ENCODE measurements around the gene FN1.

DNA sequence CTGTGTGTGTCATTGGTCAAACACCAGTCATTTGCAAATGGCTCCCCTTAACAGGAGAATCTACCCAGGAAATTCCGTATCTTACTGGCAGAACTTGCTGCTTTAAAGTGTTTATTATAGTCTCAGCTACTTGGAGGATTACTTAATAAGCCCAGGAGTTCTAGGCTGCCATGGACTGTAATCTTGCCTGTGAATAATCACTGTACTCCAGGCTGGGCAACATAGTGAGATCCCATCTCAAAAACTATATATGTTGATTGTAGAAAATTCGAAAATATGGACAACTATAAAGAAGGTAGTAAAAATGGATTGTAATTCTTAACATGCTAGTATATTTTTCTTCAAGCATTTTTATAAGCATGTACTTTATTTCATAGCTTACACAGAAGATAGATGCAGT, 119.5 kb downstream of the FN1 start:
- no peak for TF ChIP-seq EZH2 (IDR thresholded peaks at IDR 0.05; ENCODE audit: low read length)
- TF ChIP-seq, protein P1, sequence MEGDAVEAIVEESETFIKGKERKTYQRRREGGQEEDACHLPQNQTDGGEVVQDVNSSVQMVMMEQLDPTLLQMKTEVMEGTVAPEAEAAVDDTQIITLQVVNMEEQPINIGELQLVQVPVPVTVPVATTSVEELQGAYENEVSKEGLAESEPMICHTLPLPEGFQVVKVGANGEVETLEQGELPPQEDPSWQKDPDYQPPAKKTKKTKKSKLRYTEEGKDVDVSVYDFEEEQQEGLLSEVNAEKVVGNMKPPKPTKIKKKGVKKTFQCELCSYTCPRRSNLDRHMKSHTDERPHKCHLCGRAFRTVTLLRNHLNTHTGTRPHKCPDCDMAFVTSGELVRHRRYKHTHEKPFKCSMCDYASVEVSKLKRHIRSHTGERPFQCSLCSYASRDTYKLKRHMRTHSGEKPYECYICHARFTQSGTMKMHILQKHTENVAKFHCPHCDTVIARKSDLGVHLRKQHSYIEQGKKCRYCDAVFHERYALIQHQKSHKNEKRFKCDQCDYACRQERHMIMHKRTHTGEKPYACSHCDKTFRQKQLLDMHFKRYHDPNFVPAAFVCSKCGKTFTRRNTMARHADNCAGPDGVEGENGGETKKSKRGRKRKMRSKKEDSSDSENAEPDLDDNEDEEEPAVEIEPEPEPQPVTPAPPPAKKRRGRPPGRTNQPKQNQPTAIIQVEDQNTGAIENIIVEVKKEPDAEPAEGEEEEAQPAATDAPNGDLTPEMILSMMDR (optimal IDR thresholded peaks at IDR 0.05 in 1 of 3, IDR thresholded peaks at IDR 0.05 in 1 of 3, conservative IDR thresholded peaks at IDR 0.05 in 1 of 3; ENCODE audit: extremely low read depth in 1 of 3, insufficient read depth in 2 of 3, low read length in 3 of 3), result no peak
